Progenitor cell of endocrine pancreas (in vitro differentiated cells): Measurements from ENCODE around the gene KCNMA1. TPM values are rescaled to one million over a fixed set of nuclear protein-coding genes. Genes with fewer than 3 reads are reported as not detected.

ENCODE experiments used
- DNase-seq: peaks from one replicate; pipeline ENCODE4 v3.0.0; 2021; ENCODE audit warnings: low spot score; ENCODE audit not compliant: unreplicated experiment
- H3K27ac Mint-ChIP-seq: 2 replicates; pipeline ENCODE4 v1.8.0; 2021; ENCODE audit warnings: mild to moderate bottlenecking, moderate library complexity, mixed read lengths
- H3K27me3 Mint-ChIP-seq: 2 replicates; pipeline ENCODE4 v1.8.0; 2021; ENCODE audit warnings: mixed read lengths
- H3K36me3 Mint-ChIP-seq: 2 replicates; pipeline ENCODE4 v1.8.0; 2022; ENCODE audit warnings: mixed read lengths; ENCODE audit not compliant: insufficient read depth
- H3K4me1 Mint-ChIP-seq: 2 replicates; pipeline ENCODE4 v1.8.0; 2021; ENCODE audit warnings: low read depth, mixed read lengths
- H3K4me3 Mint-ChIP-seq: 2 replicates; pipeline ENCODE4 v1.8.0; 2021; ENCODE audit warnings: low read depth, mild to moderate bottlenecking, moderate library complexity, mixed read lengths
- H3K9me3 Mint-ChIP-seq: 2 replicates; pipeline ENCODE4 v1.8.0; 2021; ENCODE audit warnings: low read depth, mixed read lengths
- total RNA-seq: library from RNA; stranded (reverse); gene quantifications from 2 replicates; pipeline ENCODE4 v1.2.1, GENCODE V29; 2021
- TF ChIP-seq, protein P1 (sequence below): fragments of 200-600 bp; sonication (generic); IDR thresholded peaks from one replicate; pipeline ENCODE4 v1.5.0; 2021; ENCODE audit warnings: antibody characterized with exemption, mild to moderate bottlenecking; ENCODE audit not compliant: unreplicated experiment

The KCNMA1 gene
- total RNA-seq, 1 donor from 2014 or later = 5.8 TPM

DNA sequence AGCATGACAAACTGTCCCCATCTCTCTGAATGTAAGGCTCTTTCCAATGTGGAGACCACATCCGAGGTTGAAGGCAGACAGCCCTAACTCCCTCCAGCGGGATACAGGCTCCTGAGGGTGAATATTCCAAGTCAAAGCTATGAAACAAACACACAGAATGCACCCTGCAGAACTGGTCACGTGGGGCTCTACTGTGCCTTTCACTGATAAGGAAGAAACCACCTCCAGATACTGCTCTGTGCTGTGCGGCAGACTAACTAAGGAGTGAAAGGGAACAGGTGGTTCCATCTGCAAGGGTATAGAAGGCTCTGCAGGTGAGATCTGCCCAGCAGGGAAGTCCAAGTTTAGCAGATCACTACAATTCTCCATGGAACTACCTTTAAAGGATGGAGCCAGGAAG is 534.4 kb downstream of the KCNMA1 start:
- Mint-ChIP-seq H3K36me3 (no peaks in the 10 kb centered on the region), H3K27me3 (peaks cover 10% of the 10 kb centered on the region), H3K27ac (peak overlapping the region; percentile 17), H3K4me3 (no peak overlapping the region), H3K9me3 (no peaks in the 10 kb centered on the region), H3K4me1 (peaks cover 12% of the 10 kb centered on the region)
- TF ChIP-seq, protein P1, sequence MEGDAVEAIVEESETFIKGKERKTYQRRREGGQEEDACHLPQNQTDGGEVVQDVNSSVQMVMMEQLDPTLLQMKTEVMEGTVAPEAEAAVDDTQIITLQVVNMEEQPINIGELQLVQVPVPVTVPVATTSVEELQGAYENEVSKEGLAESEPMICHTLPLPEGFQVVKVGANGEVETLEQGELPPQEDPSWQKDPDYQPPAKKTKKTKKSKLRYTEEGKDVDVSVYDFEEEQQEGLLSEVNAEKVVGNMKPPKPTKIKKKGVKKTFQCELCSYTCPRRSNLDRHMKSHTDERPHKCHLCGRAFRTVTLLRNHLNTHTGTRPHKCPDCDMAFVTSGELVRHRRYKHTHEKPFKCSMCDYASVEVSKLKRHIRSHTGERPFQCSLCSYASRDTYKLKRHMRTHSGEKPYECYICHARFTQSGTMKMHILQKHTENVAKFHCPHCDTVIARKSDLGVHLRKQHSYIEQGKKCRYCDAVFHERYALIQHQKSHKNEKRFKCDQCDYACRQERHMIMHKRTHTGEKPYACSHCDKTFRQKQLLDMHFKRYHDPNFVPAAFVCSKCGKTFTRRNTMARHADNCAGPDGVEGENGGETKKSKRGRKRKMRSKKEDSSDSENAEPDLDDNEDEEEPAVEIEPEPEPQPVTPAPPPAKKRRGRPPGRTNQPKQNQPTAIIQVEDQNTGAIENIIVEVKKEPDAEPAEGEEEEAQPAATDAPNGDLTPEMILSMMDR = no peak
- no peak for DNase-seq

- Mint-ChIP-seq H3K9me3 (no peaks in the 10 kb centered on the region), H3K27me3 (peaks cover 17% of the 10 kb centered on the region), H3K4me3 (no peak overlapping the region), H3K27ac (no peak overlapping the region), H3K36me3 (no peaks in the 10 kb centered on the region), H3K4me1 (peaks cover 9% of the 10 kb centered on the region)
- DNase-seq = no peak
- TF ChIP-seq, protein P1 = no peak
Observed at GRCh38 chr10:77101341-77101740, 536.3 kb downstream of the KCNMA1 start.

DNA sequence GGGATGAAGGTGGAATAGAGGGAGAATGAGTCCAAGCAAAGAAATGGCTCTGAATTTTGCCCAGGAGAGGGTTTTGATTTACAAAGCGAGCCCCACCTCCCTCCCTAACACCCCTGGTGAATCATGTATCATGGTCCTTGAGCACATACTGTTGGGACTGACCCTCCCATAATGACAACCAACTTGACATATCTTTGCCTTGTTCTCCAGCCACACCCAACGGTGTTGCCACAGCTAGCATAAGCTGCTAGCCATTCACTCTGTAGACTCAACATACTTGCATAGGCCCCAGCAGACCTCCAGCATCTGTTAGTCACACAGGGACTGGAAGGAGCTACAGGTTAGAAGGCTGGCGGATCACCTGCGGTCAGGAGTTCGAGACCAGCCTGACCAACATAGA is 538.5 kb downstream of the KCNMA1 start:
- Mint-ChIP-seq H3K9me3 (no peaks in the 10 kb centered on the region), H3K4me3 (no peak overlapping the region), H3K27ac (no peak overlapping the region), H3K4me1 (no peaks in the 10 kb centered on the region), H3K36me3 (no peaks in the 10 kb centered on the region), H3K27me3 (peaks cover 17% of the 10 kb centered on the region)
- no peak for DNase-seq
- TF ChIP-seq, protein P1 = no peak

GRCh38 chr10:77097625-77098024 is 540.0 kb downstream of the KCNMA1 start:
- no peaks in the 10 kb centered on the region for H3K9me3 Mint-ChIP-seq
- H3K4me1 Mint-ChIP-seq = no peaks in the 10 kb centered on the region
- DNase-seq = no peak
- peaks cover 16% of the 10 kb centered on the region for H3K27me3 Mint-ChIP-seq
- no peaks in the 10 kb centered on the region for H3K36me3 Mint-ChIP-seq
- H3K27ac Mint-ChIP-seq = no peak overlapping the region
- no peak overlapping the region for H3K4me3 Mint-ChIP-seq
- TF ChIP-seq, protein P1 = no peak

DNA sequence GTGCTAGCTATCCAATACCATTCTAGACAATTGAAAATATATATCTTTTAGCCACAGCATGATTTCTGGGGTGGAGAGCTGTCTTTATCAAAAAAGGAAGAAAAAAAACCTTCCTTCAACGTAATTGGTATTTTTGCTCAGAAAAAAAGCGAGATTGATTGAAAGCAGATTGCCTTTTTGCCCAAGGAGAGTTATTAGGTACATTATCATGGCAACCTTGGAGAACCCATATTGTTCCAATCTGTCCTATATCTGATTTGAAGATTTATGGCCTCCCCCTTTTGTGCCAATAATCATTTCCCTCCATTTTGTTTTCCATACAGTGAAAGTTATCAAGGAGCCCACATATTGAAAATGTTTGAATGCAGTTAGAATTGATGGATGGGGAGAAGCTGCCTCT is 544.5 kb downstream of the KCNMA1 start:
- H3K4me3 Mint-ChIP-seq = no peak overlapping the region
- no peaks in the 10 kb centered on the region for H3K36me3 Mint-ChIP-seq
- H3K27ac Mint-ChIP-seq = no peak overlapping the region
- no peaks in the 10 kb centered on the region for H3K4me1 Mint-ChIP-seq
- TF ChIP-seq, protein P1 = no peak
- H3K9me3 Mint-ChIP-seq = no peaks in the 10 kb centered on the region
- peaks cover 13% of the 10 kb centered on the region for H3K27me3 Mint-ChIP-seq
- no peak for DNase-seq
